MV-4-11 (cell line): Measurements from ENCODE around the gene TAOK2.
"Not testable (repeated sequence)": the region's sequence is repeated elsewhere in the genome, so short reads cannot be mapped to it uniquely, and the experiment has no call there.

Experiments used
- DNase-seq: peaks from one replicate; lab custom pipeline; 2025; lab: John Stamatoyannopoulos, UW

Gene TAOK2

GRCh38 chr16:30023586-30023985 is 49.9 kb downstream of the TAOK2 start:
- DNase-seq, result no peak

GRCh38 chr16:30024451-30024850 is 50.8 kb downstream of the TAOK2 start:
- DNase-seq, result no peak

- no peak for DNase-seq
Measured at GRCh38 chr16:30025156-30025555, 51.5 kb downstream of the TAOK2 start.

GRCh38 chr16:30025574-30025973 is 51.9 kb downstream of the TAOK2 start:
- no peak for DNase-seq

GRCh38 chr16:30026449-30026848 is 52.8 kb downstream of the TAOK2 start:
- no peak for DNase-seq

GRCh38 chr16:30027588-30028437 is 54.1 kb downstream of the TAOK2 start:
- DNase-seq, result no peak

GRCh38 chr16:30028438-30029076 is 54.9 kb downstream of the TAOK2 start:
- peak; percentile 21 for DNase-seq

- DNase-seq, result no peak
Measured at GRCh38 chr16:30030011-30030685, 56.5 kb downstream of the TAOK2 start.

- no peak for DNase-seq
Measured at GRCh38 chr16:30030841-30031413, 57.3 kb downstream of the TAOK2 start, which contains the start of gene TLCD3B. Gene TLCD3B, minus strand, starts transcription at chr16:30031271. Its CDS starts 744 bp downstream, at chr16:30030527.

- no peak for DNase-seq
Measured at GRCh38 chr16:30031477-30031918, 57.8 kb downstream of the TAOK2 start.

GRCh38 chr16:30032083-30032819 is 58.6 kb downstream of the TAOK2 start:
- peak; percentile 52 for DNase-seq

- DNase-seq, result no peak
Measured at GRCh38 chr16:30033270-30033669, 59.6 kb downstream of the TAOK2 start.

GRCh38 chr16:30040221-30040620 is 66.6 kb downstream of the TAOK2 start:
- peak; percentile 10 for DNase-seq

- DNase-seq, result not testable (repeated sequence)
Measured at GRCh38 chr16:30040690-30041089, 67.0 kb downstream of the TAOK2 start.

- no peak for DNase-seq
Measured at GRCh38 chr16:30041841-30042240, 68.2 kb downstream of the TAOK2 start.
